ENCODE results near the gene CD151. TPM values are rescaled to one million over a fixed set of nuclear protein-coding genes. Genes with fewer than 3 reads are reported as not detected.

CD151 gene
- total RNA-seq, 1 experiment from 2014 or later: 482 TPM

GRCh38 chr11:864898-865297 lies 32.1 kb downstream of the CD151 start:
- no peak overlapping the region for H3K27ac Mint-ChIP-seq (ENCODE audit: unreplicated experiment)
- CTCF ChIA-PET: no interaction called here
- DNase-seq: no peak

GRCh38 chr11:865462-866430 lies 33.0 kb downstream of the CD151 start:
- BruUV-seq (replicated peaks): no TSS peak
- H3K4me3 Mint-ChIP-seq (ENCODE audit: low read depth, unreplicated experiment): no peak overlapping the region
- DNase-seq: no peak
- no peak for TF ChIP-seq CTCF (IDR thresholded peaks at IDR 0.05; ENCODE audit: unreplicated experiment)
- intact Hi-C loops (cut with micrococcal nuclease; ENCODE audit: unreplicated experiment): no loop called here
- H3K27ac Mint-ChIP-seq (ENCODE audit: unreplicated experiment): no peak overlapping the region
- no peaks in the 10 kb centered on the region for H3K9me3 Mint-ChIP-seq (ENCODE audit: low read depth, unreplicated experiment)
- CTCF ChIA-PET: no interaction called here
- H3K27me3 Mint-ChIP-seq (ENCODE audit: unreplicated experiment): peaks cover 15% of the 10 kb centered on the region
- H3K36me3 Mint-ChIP-seq (ENCODE audit: insufficient read depth, unreplicated experiment): peaks cover 77% of the 10 kb centered on the region
- H3K4me1 Mint-ChIP-seq (ENCODE audit: low read depth, unreplicated experiment): no peaks in the 10 kb centered on the region

More at GRCh38 chr11:864898-865297, 32.1 kb downstream of the CD151 start:
- H3K4me1 Mint-ChIP-seq (ENCODE audit: low read depth, unreplicated experiment): peaks cover under 1% of the 10 kb centered on the region
- H3K9me3 Mint-ChIP-seq (ENCODE audit: low read depth, unreplicated experiment): no peaks in the 10 kb centered on the region
- peaks cover 82% of the 10 kb centered on the region for H3K36me3 Mint-ChIP-seq (ENCODE audit: insufficient read depth, unreplicated experiment)
- peaks cover 15% of the 10 kb centered on the region for H3K27me3 Mint-ChIP-seq (ENCODE audit: unreplicated experiment)
- no TSS peak for BruUV-seq (replicated peaks)
- H3K4me3 Mint-ChIP-seq (ENCODE audit: low read depth, unreplicated experiment): no peak overlapping the region
- intact Hi-C loops (cut with micrococcal nuclease; ENCODE audit: unreplicated experiment): no loop called here
- no peak for TF ChIP-seq CTCF (IDR thresholded peaks at IDR 0.05; ENCODE audit: unreplicated experiment)

- Mint-ChIP-seq H3K9me3 (ENCODE audit: low read depth, unreplicated experiment) (no peaks in the 10 kb centered on the region), H3K27me3 (ENCODE audit: unreplicated experiment) (peaks cover 8% of the 10 kb centered on the region), H3K36me3 (ENCODE audit: insufficient read depth, unreplicated experiment) (peaks cover 70% of the 10 kb centered on the region), H3K27ac (ENCODE audit: unreplicated experiment) (no peak overlapping the region), H3K4me1 (ENCODE audit: low read depth, unreplicated experiment) (no peaks in the 10 kb centered on the region), H3K4me3 (ENCODE audit: low read depth, unreplicated experiment) (no peak overlapping the region)
- DNase-seq: no peak
- TF ChIP-seq CTCF (IDR thresholded peaks at IDR 0.05; ENCODE audit: unreplicated experiment): no peak
- CTCF ChIA-PET: no interaction called here
- BruUV-seq (replicated peaks): no TSS peak
- intact Hi-C loops (cut with micrococcal nuclease; ENCODE audit: unreplicated experiment): no loop called here
Observed at GRCh38 chr11:866481-866880, 33.7 kb downstream of the CD151 start.

- Mint-ChIP-seq H3K9me3 (ENCODE audit: low read depth, unreplicated experiment) (no peaks in the 10 kb centered on the region), H3K4me3 (ENCODE audit: low read depth, unreplicated experiment) (no peak overlapping the region), H3K4me1 (ENCODE audit: low read depth, unreplicated experiment) (no peaks in the 10 kb centered on the region), H3K27me3 (ENCODE audit: unreplicated experiment) (no peaks in the 10 kb centered on the region), H3K27ac (ENCODE audit: unreplicated experiment) (peak overlapping the region; percentile 42), H3K36me3 (ENCODE audit: insufficient read depth, unreplicated experiment) (peaks cover 68% of the 10 kb centered on the region)
- BruUV-seq (replicated peaks): no TSS peak
- no peak for TF ChIP-seq CTCF (IDR thresholded peaks at IDR 0.05; ENCODE audit: unreplicated experiment)
- no peak for DNase-seq
- intact Hi-C loops (cut with micrococcal nuclease; ENCODE audit: unreplicated experiment): no loop called here
- CTCF ChIA-PET: interaction anchor here (0.6 kb wide), 1 partner anchor 68 kb away, joined by 3 read pairs; no protein-coding TSS in a partner anchor
Observed at GRCh38 chr11:867856-868358, 35.2 kb downstream of the CD151 start.
